IPS-11a (cell line): ENCODE data around the gene DLG5.

Experiments
- H3K4me3 ChIP-seq: one replicate; pipeline ENCODE4 v1.5.1; 2013; ENCODE audit warnings: low read depth, low read length, control low read depth

The DLG5 gene

DNA sequence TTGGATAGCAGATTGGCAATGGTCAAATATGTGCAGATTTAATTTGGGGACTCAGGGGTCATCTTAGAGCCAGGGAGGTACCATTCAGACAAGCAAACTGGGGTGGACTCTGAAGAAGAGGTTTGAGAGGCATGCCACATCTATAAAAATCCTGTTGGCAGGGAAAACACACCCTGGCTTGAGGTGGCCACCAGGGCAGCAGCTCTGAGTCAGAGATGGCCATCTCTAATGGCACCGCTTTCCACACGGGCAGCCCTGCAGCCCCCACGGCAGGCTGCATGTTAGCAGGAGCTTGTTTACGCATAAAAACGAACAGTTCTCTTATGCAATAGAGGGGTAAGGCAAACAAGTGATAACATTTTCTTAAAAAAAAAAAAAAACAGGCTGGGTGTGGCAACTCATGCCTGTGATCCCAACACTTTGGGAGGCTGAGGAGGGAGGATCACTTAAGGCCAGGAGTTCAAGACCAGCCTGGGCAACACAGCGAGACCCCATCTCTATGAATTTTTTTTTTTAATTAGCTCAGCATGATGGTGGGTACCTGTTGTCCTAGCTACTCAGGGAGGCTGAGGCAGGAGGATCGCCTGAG is 14.9 kb downstream of the DLG5 start:
- H3K4me3 ChIP-seq = no peak overlapping the region

DNA sequence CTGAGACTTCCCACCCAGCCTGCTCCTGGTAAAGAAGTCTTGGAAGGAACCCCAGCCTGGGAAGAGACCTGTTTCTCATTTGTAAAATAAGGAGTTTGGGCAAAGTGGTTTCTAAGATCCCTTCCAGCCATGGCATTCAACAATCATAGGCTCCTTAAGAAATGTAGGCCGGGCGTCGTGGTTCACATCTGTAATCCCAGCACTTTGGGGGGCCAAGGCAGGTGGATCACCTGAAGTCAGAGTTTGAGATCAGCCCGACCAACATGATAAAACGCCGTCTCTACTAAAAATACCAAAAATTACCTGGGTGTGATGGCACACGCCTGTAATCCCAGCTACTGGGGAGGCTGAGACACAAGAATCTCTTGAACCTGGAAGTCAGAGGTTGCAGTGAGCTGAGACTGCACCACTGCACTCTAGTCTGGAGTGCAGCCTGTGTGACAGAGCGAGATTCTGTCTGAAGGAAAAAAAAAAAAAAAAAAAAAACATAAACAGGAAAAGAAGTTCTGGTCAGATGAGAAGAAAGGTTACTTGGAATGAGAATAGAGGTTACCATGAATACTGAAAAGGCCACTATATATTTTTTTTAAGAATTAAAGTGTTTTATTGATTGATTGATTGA is 15.9 kb downstream of the DLG5 start:
- H3K4me3 ChIP-seq = no peak overlapping the region

DNA sequence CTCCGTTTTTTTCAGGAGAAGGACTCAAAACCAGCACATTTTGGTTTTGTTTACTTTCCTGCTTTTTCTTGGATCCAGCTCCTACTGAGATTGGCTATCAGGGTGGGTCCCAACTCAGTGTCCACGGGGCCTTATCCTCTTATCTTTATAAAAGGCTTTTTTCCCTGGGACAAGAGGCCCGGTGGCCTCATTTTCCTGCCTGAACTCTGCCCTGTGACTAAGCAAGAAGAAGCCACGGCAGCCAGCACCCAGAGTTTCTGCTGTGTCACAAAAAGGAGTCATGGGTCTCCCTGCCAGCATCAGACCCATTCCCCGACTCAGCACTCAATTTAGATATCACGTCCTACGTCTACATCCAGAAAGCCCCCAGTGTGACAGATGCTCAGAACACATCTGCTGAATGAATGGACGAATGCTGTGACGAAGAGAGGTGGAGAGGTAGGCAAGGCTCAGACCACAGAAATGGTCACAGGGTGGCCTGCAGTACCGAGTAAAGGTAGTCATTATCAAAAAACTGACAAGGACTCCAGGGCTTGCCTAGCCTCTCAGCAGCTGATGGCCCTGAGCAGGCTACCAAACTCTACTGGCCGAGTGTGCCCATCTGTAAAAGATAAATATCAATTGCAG is 16.7 kb downstream of the DLG5 start:
- no peak overlapping the region for H3K4me3 ChIP-seq

DNA sequence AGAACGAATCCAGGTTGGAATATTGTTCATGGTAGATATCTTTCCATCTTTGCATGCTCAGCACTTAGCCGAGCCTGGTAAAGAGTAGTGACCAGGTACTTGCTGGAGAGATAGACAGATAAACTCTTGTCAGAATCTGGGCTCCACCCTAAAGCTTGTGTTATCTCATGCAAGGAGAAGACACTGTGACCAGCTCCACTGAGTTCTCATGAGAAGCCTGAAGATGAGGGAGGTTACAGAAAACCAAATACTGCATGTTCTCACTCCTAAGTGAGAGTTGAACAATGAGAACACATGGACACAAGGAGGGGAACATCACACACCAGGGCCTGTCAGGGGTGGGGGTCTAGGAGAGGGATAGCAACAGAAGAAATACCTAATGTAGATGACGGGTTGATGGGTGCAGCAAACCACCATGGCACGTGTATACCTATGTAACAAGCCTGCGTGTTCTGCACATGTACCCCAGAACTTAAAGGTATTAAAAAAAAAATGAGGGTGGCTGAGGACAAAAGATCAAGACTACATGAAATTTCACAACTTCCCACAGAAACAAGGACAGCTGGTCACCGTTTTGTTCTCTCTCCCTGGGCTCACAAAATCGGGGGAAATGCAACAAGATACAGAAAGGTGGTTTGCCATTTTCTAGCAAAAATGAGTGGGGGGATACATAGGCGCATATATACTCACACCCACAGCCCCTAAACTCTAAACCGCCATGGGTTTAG is 17.4 kb downstream of the DLG5 start:
- no peak overlapping the region for H3K4me3 ChIP-seq

DNA sequence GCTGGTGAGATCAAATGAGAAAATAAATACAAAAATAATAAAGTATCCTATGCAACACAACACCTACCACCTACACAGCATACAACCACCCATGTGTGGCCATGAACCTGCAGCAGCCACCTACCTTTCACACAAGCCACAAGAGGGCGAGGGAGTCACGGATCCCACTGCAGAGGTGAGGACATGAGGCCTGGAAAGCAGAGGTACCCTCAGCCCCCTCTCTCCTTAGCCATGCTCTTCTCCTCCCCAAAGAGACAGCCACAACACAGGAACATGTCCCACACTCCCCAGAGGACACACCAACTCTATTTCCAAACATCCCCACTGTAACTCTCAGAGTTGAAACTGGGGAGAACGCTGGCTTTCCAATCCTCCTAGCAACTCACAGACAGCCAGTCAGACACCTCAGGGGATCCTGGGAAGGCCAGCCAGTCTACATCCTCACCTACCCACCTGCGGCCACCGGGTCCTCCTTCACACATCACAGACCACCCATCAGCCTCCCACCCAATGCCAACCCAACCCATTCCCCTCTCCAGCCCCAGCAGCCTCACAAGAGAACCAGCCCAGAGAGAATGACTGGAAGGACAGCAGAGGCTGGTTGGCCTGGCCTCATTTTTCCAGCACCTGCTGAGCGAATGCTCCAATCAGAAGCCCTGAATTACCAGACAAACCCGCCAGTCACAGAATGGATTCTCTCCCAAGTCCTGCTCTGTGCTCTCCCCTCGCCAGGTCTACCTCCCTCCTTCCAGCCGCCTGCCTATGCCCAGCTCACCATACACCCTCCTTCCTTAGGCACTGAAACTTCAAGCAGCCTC is 18.4 kb downstream of the DLG5 start:
- H3K4me3 ChIP-seq = no peak overlapping the region

DNA sequence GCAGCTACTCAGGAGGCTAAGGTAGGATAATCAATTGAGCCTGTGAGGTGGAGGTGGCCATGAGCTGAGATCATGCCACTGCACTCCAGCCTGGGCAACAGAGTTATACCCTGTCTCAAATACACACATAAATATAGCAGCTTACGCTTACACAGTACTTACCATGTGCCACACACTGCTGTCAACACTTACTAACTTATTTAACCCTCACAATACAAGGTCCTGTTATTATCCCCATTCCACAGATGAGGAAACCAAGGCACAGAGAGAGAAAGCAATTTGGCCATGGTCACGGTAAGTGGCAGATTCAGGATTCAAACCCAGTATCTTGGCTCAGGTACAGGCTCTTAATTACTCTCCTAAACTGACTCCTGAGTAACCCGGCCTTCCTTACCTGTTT is 19.1 kb downstream of the DLG5 start:
- no peak overlapping the region for H3K4me3 ChIP-seq

DNA sequence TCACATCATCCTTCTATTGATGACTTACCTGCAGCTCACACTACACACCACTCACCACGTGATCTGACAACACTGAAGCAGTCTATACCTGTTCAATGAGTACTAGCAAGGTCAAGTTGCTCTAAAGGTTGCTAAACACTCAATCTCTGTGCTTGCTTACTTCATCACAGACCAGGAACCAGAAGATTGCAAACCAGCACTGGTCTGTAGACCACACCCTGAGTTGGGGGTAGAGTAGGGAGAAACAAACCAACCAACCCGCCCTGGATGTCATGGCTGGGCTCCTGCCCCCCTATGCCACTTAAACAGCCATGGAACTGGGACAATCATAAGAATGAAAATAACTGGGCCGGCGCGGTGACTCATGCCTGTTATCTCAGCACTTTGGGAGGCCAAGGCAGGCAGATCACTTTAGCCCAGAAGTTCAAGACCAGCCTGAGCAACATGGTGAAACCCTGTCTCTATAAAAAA is 19.6 kb downstream of the DLG5 start:
- H3K4me3 ChIP-seq = no peak overlapping the region

DNA sequence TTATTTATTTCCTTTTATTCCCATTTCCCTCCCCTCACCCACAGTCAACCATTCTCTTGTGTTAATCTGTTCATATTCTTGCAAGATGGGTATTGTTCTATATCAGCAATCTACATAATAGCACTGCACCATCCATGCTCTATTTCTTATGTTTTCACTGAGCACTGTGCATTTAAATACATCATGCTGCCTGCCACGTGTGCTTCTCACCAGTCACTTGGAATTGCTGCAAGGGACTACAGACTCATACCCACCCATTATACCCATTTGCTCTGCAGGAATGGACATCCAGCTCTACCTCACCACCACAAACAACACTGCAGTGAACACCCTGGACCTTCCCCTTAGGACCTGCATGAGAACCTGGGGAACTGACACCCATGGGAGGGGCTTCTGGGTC is 20.8 kb downstream of the DLG5 start:
- no peak overlapping the region for H3K4me3 ChIP-seq

DNA sequence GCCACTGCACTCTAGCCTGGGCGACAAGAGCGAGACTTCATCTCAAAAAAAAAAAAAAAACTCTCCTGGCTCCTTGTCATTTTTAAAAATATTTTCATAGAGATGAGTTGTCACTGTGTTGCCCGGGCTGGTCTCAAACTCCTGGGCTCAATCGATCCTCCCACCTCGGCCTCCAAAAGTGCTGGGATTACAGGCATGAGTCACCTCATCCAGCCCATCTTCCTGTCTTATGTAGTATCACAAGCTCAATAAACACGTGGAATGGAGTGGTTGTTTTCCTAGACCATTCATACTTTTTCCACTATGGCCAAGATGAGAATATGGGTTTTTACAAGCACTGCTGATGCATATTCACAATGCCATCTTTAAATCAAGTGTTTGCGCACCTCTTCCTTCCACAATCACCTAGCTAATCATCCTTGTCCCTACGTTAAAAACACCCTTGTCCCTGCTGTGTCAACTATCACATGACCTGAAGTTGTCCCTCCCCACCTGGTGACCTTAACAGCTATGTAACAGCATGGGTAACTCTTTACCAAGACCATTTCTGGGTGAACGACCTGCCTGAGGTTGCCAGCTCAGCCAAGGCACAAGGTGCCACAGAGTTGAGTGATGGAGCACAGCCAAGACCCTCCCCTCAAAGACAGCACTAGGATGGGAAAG is 21.3 kb downstream of the DLG5 start:
- no peak overlapping the region for H3K4me3 ChIP-seq

DNA sequence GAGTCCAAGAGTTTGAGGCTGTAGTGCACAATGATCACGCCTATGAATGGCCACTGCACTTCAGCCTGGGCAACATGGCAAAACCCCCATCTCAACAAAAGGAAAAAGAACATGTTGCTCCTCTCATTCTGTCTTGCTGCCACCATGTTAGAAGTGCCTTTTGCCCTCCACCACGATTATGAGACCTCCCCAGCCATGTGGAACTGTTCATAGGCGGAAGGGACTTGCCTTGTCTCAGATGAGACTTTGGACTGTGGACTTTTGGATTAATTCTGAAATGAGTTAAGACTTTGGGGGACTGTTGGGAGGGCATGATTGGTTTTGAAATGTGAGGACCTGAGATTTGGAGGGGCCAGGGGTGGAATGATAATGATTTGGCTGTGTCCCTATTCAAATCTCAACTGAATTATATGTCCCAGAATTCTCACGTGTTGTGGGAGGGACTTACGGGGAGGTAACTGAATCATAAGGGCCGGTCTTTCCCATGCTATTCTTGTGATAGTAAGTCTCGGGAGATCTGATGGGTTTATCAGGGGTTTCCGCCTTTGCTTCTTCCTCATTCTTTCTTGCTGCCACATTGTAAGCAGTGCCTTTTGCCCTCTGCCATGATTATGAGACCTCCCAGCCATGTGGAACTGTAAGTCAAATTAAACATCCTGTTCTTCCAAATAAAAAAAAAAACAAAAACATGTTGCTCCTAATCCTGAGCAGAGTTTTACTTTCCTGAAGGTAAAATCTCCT is 22.3 kb downstream of the DLG5 start:
- H3K4me3 ChIP-seq = no peak overlapping the region

DNA sequence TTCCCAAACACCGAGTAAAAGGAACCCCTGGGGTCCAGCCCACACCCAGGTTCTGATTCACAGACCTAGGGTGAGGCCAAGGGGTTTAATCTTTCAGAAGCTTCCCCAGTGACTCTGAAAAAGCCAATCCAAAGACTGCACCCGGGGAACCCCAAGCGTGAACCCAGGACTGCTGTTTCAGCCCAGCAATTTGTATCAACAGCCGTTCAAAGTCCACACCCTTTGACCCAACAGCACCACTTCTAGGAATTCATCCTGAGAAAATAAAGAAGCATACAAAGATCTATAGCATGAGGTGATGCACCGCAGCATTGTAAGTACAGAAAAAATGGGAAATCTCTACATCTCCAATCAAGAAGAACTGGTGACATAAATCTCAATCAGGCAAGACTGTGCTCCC is 24.4 kb downstream of the DLG5 start:
- no peak overlapping the region for H3K4me3 ChIP-seq

DNA sequence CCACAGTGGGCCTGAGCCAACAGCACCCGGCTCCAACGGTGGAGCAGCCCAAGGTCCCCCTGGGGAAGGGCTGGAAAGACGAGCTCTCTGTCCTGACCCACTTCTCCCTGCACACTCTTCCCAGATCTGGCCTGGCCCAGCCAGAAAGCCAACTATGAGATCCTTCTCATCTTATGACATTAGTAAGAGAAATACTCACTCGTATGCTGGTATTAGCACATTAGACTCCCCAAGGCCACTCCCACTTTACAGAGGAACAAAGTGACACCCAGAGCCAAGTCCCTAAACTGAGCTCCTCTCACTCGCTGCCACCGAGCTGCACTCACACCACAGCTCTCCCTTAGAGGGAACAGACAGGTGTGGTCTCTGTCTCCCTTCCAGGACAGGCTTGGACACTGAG is 24.8 kb downstream of the DLG5 start:
- H3K4me3 ChIP-seq = no peak overlapping the region

DNA sequence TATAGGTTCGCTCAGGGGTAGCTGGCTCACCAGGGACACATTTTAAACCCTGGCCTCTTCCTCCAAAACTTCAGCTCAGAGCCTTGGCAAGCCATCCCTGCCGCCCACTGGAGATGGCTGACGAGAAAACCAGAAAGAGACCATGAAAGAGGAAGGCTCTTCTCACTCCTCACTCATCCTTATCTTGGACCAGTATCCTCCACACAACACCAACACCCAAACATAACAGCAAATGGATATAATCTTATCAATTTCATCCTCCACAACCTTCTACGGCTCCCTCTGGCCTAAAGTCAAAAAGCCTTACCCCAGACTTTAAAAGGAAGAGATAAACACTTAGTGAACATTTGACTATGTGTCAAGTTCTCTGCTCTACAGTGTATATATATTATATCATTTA is 26.9 kb downstream of the DLG5 start:
- H3K4me3 ChIP-seq = no peak overlapping the region

DNA sequence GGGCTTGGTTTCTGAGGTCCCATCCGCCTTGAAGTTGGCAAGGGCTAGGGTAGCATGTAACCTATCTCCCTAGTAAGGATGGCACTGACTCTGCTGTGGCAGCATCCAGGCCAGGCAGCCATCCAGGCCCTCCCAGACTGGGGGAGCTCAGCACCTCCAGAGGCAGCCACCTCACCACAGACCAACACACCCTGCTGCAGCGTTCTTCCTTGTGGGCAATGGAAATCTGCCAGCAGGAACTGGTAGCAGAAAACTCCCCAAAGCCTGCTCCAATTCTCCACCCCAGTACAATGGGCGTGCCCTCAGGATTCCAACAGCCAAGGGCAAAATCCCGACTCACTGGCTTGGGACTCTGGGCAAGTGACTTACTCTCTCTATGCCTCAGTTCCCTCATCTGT is 27.5 kb downstream of the DLG5 start:
- H3K4me3 ChIP-seq = no peak overlapping the region

DNA sequence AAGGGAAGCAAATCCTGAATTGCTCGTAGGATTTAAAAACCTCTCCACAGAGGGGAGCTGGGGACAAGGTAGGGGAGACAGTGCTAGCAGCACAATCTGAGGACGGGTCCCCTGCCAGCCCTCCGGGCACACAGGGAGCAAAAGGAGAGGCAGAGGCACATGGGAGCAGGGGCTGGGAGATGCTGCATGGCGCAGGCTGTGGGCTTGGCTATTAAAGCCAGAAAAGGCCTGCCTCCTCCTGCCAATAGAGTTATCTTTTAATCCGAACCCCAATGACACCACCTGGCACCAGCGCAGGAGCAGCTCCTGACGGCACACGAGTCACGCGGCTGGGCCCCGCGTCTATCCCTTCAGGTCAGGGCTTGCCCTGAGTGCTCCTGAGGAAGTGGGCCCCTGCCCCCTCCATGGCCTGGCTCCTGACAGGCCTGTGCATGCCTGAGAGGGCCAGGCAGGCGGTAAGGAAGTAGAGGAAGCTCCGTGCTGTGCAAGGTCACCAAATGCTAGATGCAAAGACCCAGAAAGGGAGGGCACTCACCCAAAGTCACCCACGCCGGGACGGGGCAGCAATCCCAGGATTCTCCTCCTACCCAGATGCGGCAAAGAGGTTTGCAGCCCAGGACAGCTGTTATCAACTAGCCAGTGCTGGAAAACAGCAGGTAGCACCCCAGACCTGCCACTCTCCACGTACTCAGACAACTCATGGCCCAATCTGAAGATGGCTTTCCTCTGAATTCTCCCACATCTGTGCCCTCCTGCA is 28.1 kb downstream of the DLG5 start:
- no peak overlapping the region for H3K4me3 ChIP-seq

DNA sequence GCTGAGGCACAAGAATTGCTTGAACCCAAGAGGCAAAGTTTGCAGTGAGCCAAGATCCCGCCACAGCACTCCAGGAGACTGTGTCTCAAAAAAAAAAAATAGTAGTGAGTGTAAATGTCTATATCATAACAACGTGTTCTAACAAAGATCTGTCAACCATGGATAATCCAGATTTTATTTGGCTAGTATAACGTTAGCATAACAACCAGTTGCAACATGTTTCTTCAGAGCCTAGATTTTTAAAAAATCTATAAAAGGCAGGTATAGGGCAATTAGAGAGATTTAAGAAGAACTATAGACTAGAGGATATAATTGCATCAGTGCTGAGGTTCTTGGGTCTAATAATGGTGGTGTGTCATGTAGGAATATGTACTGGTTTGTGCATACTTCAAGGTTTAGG is 30.5 kb downstream of the DLG5 start:
- no peak overlapping the region for H3K4me3 ChIP-seq

DNA sequence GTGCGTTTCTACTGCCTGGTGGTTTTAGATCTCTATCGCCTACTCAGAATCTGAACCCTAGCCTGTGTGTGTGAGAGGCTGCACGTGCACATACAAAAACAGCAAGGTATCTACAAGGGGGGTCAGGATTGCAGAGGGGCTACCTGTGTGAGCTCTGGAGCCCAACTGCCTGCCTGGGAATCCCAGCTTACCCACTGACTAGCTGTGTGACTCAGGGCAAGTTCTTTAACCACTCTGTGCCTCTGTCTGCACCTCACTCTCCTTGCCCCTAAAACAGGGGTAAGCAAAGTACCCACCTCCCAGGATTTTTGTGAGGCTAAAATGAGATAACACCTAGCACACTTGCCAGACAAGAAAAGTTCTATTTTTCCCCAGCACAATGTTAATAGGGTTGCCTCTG is 32.5 kb downstream of the DLG5 start:
- no peak overlapping the region for H3K4me3 ChIP-seq

DNA sequence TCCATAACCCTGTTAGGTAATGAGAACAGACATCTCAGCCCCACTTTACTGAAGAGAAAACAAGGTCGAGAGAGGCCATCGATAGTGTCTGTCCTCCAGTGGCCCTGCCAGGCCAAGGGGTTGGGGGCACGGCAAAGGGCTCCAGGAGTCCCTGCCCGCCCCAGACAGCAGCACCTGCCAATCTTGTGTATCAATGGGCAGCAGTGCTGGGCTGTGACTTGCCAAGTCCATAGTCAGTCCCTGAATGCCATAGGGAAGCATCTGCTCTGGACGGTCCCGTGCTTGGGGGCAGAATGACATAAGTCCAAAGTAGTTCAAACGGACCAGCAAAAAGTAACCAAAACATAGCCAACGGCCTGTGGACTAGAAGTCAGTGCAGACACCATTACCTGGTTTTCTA is 33.2 kb downstream of the DLG5 start:
- H3K4me3 ChIP-seq = no peak overlapping the region

DNA sequence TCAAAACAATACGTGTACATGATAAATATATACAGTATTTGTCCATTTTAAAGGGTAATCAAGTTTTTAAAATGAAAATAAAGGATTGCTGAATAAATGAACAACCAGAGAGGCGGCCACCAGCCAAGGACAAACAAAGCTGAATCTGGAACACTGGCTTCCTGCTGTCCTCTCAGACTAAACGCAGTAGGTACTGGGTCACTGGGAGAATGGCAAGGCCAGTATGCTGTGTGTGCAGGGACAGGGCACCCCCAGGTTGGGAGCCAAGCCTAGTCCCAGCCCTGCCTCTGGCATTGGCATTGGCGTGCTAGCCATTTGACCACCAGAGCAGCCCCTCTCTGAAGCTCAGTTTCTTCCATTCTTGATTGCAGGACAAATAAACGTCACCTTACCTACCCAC is 33.8 kb downstream of the DLG5 start:
- no peak overlapping the region for H3K4me3 ChIP-seq
